WTC11 (cell line): ENCODE data around the gene DOK7. TPM values are rescaled to one million over a fixed set of nuclear protein-coding genes. Genes with fewer than 3 reads are reported as not detected.

Source experiments
- ATAC-seq: fragments of 200-7000 bp; cut with Tn5 transposase; 2 replicates; pipeline ENCODE4 v1.10.0; 2021; ENCODE audit warnings: mild to moderate bottlenecking, moderate library complexity
- CTCF ChIA-PET: fragments of 300-600 bp; sonication (Branson Sonifier 250); formaldehyde crosslinking; loops from one replicate; lab custom pipeline; 2021; ENCODE audit warnings: antibody characterized with exemption; lab: Charles Lee
- POLR2A ChIA-PET: fragments of 350-600 bp; sonication (Branson Sonifier 250); formaldehyde crosslinking; loops from one replicate; lab custom pipeline; 2021; ENCODE audit warnings: antibody characterized with exemption; lab: Charles Lee
- DNase-seq: peaks from one replicate; pipeline ENCODE4 v3.0.0; 2021; ENCODE audit warnings: low spot score
- H3K27ac Mint-ChIP-seq: 2 replicates; pipeline ENCODE4 v1.8.0; 2021; ENCODE audit warnings: mixed read lengths
- H3K27me3 Mint-ChIP-seq: 2 replicates; pipeline ENCODE4 v1.8.0; 2021; ENCODE audit warnings: low read depth, mild to moderate bottlenecking, moderate library complexity, mixed read lengths
- H3K36me3 Mint-ChIP-seq: 2 replicates; pipeline ENCODE4 v1.8.0; 2021; ENCODE audit warnings: mixed read lengths
- H3K4me1 Mint-ChIP-seq: 2 replicates; pipeline ENCODE4 v1.8.0; 2022; ENCODE audit warnings: mixed read lengths
- H3K4me3 Mint-ChIP-seq: 2 replicates; pipeline ENCODE4 v1.8.0; 2021; ENCODE audit warnings: mild to moderate bottlenecking, moderate library complexity, mixed read lengths
- H3K9me3 Mint-ChIP-seq: 2 replicates; pipeline ENCODE4 v1.8.0; 2021; ENCODE audit warnings: mixed read lengths
- AR ChIP-seq: fragments of 250-450 bp; sonication (Bioruptor Pico); IDR thresholded peaks from 2 replicates; pipeline ENCODE4 v1.9.0; 2021; ENCODE audit warnings: mild to moderate bottlenecking
- CREB1 ChIP-seq: sonication (generic); formaldehyde crosslinking; IDR thresholded peaks from 2 replicates; pipeline ENCODE4 v1.8.0; 2023; ENCODE audit warnings: mild to moderate bottlenecking, missing genetic modification reagents
- CREM ChIP-seq: sonication (generic); formaldehyde crosslinking; IDR thresholded peaks from 2 replicates; pipeline ENCODE4 v1.8.1; 2022; ENCODE audit warnings: mild to moderate bottlenecking, missing genetic modification reagents, moderate library complexity
- E2F4 ChIP-seq: sonication (generic); formaldehyde crosslinking; IDR thresholded peaks from 2 replicates; pipeline ENCODE4 v1.8.1; 2022; ENCODE audit warnings: low read depth, mild to moderate bottlenecking, moderate library complexity, missing genetic modification reagents, borderline replicate concordance
- EMX1 ChIP-seq: fragments of 250-450 bp; sonication (Bioruptor Pico); IDR thresholded peaks from 2 replicates; pipeline ENCODE4 v1.8.0; 2021; ENCODE audit warnings: mild to moderate bottlenecking
- FOXP1 ChIP-seq: sonication (generic); formaldehyde crosslinking; IDR thresholded peaks from 2 replicates; pipeline ENCODE4 v1.8.0; 2022; ENCODE audit warnings: missing genetic modification reagents, mild to moderate bottlenecking, moderate library complexity, borderline replicate concordance
- MXD4 ChIP-seq: fragments of 250-450 bp; sonication (Bioruptor Pico); IDR thresholded peaks from 2 replicates; pipeline ENCODE4 v1.8.0; 2021; ENCODE audit warnings: mild to moderate bottlenecking, moderate library complexity, borderline replicate concordance
- MYBL2 ChIP-seq: sonication (generic); formaldehyde crosslinking; IDR thresholded peaks from 2 replicates; pipeline ENCODE4 v1.8.1; 2023; ENCODE audit warnings: mild to moderate bottlenecking, moderate library complexity, missing genetic modification reagents
- RELA ChIP-seq: sonication (generic); formaldehyde crosslinking; IDR thresholded peaks from 2 replicates; pipeline ENCODE4 v1.8.1; 2022; ENCODE audit warnings: missing genetic modification reagents, mild to moderate bottlenecking, borderline replicate concordance
- SP1 ChIP-seq: sonication (generic); formaldehyde crosslinking; conservative IDR thresholded peaks from 2 replicates; pipeline ENCODE4 v1.8.1; 2022; ENCODE audit warnings: missing genetic modification reagents
- TP53 ChIP-seq: sonication (generic); formaldehyde crosslinking; IDR thresholded peaks from 2 replicates; pipeline ENCODE4 v1.8.1; 2023; ENCODE audit warnings: mild to moderate bottlenecking, missing genetic modification reagents
- USF1 ChIP-seq: sonication (generic); formaldehyde crosslinking; IDR thresholded peaks from 2 replicates; pipeline ENCODE4 v1.8.0; 2022; ENCODE audit warnings: mild to moderate bottlenecking, missing genetic modification reagents
- ZBTB21 ChIP-seq: sonication (generic); formaldehyde crosslinking; IDR thresholded peaks from 2 replicates; pipeline ENCODE4 v1.8.1; 2023; ENCODE audit warnings: mild to moderate bottlenecking, missing genetic modification reagents, borderline replicate concordance
- ZMAT4 ChIP-seq: fragments of 250-450 bp; sonication (Bioruptor Pico); IDR thresholded peaks from 2 replicates; pipeline ENCODE4 v1.9.0; 2021; ENCODE audit warnings: mild to moderate bottlenecking
- ZNF219 ChIP-seq: sonication (generic); formaldehyde crosslinking; IDR thresholded peaks from 2 replicates; pipeline ENCODE4 v1.8.0; 2023; ENCODE audit warnings: missing genetic modification reagents, mild to moderate bottlenecking, borderline replicate concordance
- ZNF317 ChIP-seq: sonication (generic); formaldehyde crosslinking; IDR thresholded peaks from 2 replicates; pipeline ENCODE4 v1.8.1; 2023; ENCODE audit warnings: low read depth, mild to moderate bottlenecking, moderate library complexity, missing genetic modification reagents, borderline replicate concordance
- ZNF396 ChIP-seq: fragments of 250-450 bp; sonication (Bioruptor Pico); IDR thresholded peaks from 2 replicates; pipeline ENCODE4 v1.8.0; 2021; ENCODE audit warnings: mild to moderate bottlenecking, moderate library complexity, borderline replicate concordance
- ZNF671 ChIP-seq: fragments of 250-450 bp; sonication (Bioruptor Pico); IDR thresholded peaks from 2 replicates; pipeline ENCODE4 v1.8.0; 2021; ENCODE audit warnings: mild to moderate bottlenecking
- total RNA-seq: library from RNA; stranded (reverse); gene quantifications from 3 replicates; pipeline ENCODE4 v1.2.3, GENCODE V29; 2021
- TF ChIP-seq, protein P1 (sequence below): sonication (generic); formaldehyde crosslinking; IDR thresholded peaks from 2 replicates; pipeline ENCODE4 v1.8.1; 2023; ENCODE audit warnings: mild to moderate bottlenecking, missing genetic modification reagents, moderate library complexity
- TF ChIP-seq, protein P2 (sequence below): fragments of 250-450 bp; sonication (Bioruptor Pico); IDR thresholded peaks from 2 replicates; pipeline ENCODE4 v1.9.0; 2021; ENCODE audit warnings: moderate library complexity, mild to moderate bottlenecking, inconsistent platforms, borderline replicate concordance
- TF ChIP-seq, protein P3 (sequence below): fragments of 250-450 bp; sonication (Bioruptor Pico); IDR thresholded peaks from 2 replicates; pipeline ENCODE4 v1.8.0; 2021; ENCODE audit warnings: mild to moderate bottlenecking
- TF ChIP-seq, protein P4 (sequence below): sonication (generic); formaldehyde crosslinking; IDR thresholded peaks from 2 replicates; pipeline ENCODE4 v1.8.0; 2022; ENCODE audit warnings: mild to moderate bottlenecking, missing genetic modification reagents

Gene DOK7
- total RNA-seq, 1 experiment from 2014 or later = 0.22 TPM

DNA sequence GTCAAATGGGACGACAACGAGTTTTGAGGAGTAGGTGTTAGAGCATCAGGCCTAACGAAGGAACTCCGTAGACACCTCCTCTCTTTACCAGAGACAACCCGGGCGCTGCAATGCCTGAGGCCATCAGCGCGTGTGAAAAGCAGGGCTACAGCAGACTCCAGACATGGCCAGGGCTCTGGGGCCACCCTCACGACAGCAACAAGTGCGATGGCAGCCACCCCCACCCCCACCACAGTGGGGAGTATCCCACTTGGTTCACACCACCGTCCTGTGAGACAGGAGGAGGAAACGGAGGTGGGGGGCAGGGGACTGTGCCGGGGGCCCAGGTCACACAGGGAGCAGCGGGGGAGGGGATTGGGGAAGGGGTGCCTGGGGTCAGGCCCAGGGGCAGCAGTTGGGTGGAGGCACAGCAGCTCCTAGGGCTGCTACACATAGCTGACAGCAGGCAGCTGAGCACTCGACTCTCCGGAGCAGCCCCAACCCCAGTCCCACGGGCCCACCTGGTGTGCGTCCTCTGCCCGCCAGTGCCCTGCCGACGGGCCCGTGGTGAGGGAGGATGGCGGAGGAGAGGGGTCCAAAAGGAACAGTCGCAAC, 60.6 kb downstream of the DOK7 start:
- TF ChIP-seq FOXP1 (CRISPR knock-in tag) (no peak), EMX1 (CRISPR knock-in tag) (no peak), RELA (no peak), ZNF671 (CRISPR knock-in tag) (no peak), TP53 (CRISPR knock-in tag) (no peak), E2F4 (CRISPR knock-in tag) (no peak), ZNF396 (CRISPR knock-in tag) (no peak), USF1 (no peak), MYBL2 (CRISPR knock-in tag) (no peak), CREB1 (no peak), MXD4 (CRISPR knock-in tag) (no peak), CREM (CRISPR knock-in tag) (no peak), ZMAT4 (CRISPR knock-in tag) (no peak)
- TF ChIP-seq, protein P1, sequence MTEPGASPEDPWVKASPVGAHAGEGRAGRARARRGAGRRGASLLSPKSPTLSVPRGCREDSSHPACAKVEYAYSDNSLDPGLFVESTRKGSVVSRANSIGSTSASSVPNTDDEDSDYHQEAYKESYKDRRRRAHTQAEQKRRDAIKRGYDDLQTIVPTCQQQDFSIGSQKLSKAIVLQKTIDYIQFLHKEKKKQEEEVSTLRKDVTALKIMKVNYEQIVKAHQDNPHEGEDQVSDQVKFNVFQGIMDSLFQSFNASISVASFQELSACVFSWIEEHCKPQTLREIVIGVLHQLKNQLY (CRISPR knock-in tag) = no peak
- TF ChIP-seq, protein P2, sequence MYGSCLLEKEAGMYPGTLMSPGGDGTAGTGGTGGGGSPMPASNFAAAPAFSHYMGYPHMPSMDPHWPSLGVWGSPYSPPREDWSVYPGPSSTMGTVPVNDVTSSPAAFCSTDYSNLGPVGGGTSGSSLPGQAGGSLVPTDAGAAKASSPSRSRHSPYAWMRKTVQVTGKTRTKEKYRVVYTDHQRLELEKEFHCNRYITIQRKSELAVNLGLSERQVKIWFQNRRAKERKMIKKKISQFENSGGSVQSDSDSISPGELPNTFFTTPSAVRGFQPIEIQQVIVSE = no peak
- TF ChIP-seq, protein P3, sequence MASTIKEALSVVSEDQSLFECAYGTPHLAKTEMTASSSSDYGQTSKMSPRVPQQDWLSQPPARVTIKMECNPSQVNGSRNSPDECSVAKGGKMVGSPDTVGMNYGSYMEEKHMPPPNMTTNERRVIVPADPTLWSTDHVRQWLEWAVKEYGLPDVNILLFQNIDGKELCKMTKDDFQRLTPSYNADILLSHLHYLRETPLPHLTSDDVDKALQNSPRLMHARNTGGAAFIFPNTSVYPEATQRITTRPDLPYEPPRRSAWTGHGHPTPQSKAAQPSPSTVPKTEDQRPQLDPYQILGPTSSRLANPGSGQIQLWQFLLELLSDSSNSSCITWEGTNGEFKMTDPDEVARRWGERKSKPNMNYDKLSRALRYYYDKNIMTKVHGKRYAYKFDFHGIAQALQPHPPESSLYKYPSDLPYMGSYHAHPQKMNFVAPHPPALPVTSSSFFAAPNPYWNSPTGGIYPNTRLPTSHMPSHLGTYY (CRISPR knock-in tag) = no peak
- TF ChIP-seq, protein P4, sequence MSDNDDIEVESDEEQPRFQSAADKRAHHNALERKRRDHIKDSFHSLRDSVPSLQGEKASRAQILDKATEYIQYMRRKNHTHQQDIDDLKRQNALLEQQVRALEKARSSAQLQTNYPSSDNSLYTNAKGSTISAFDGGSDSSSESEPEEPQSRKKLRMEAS (CRISPR knock-in tag) = no peak
- no peak for ATAC-seq
- ChIA-PET CTCF (no interaction called here), POLR2A (no interaction called here)
- Mint-ChIP-seq H3K27me3 (no peaks in the 10 kb centered on the region), H3K4me1 (no peaks in the 10 kb centered on the region), H3K36me3 (peaks cover 25% of the 10 kb centered on the region), H3K27ac (no peak overlapping the region), H3K4me3 (no peak overlapping the region), H3K9me3 (no peaks in the 10 kb centered on the region)
- DNase-seq = peak; percentile 8

- no peak overlapping the region for H3K27ac Mint-ChIP-seq
- no peaks in the 10 kb centered on the region for H3K27me3 Mint-ChIP-seq
- DNase-seq = peak; percentile 5
- H3K36me3 Mint-ChIP-seq = peaks cover 25% of the 10 kb centered on the region
- ChIA-PET CTCF (interaction anchor here (4.7 kb wide), 1 partner anchor 9 kb away, joined by 25 read pairs; no protein-coding TSS in a partner anchor), POLR2A (no interaction called here)
- TF ChIP-seq ZNF317 (CRISPR knock-in tag) (no peak), ZNF219 (CRISPR knock-in tag) (no peak), SP1 (CRISPR knock-in tag) (no peak), ZBTB21 (CRISPR knock-in tag) (no peak), FOXP1 (CRISPR knock-in tag) (no peak), MXD4 (CRISPR knock-in tag) (no peak), AR (no peak)
- no peaks in the 10 kb centered on the region for H3K9me3 Mint-ChIP-seq
- no peak for ATAC-seq
- no peak overlapping the region for H3K4me3 Mint-ChIP-seq
- no peaks in the 10 kb centered on the region for H3K4me1 Mint-ChIP-seq
These were observed 61.2 kb downstream of the DOK7 start for GRCh38 chr4:3524349-3524748.
